Activated CD8-positive, alpha-beta T cell treated with anti-CD3 and anti-CD28 coated beads for 36 hours (primary cell): ENCODE measurements around the gene JOSD1. TPM values are rescaled to one million over a fixed set of nuclear protein-coding genes. Genes with fewer than 3 reads are reported as not detected.

Source experiments
- ATAC-seq: fragments of 200-7000 bp; cut with Tn5 transposase; one replicate; pipeline ENCODE4 v1.10.0; 2021; ENCODE audit warnings: mild to moderate bottlenecking, moderate library complexity
- CTCF ChIA-PET: fragments of 350-600 bp; sonication (Branson Sonifier 250); formaldehyde crosslinking; loops from one replicate; lab custom pipeline; 2021; ENCODE audit warnings: antibody characterized with exemption; lab: Charles Lee
- POLR2A ChIA-PET: fragments of 350-600 bp; sonication (Branson Sonifier 250); formaldehyde crosslinking; loops from one replicate; lab custom pipeline; 2021; ENCODE audit warnings: antibody characterized with exemption; lab: Charles Lee
- DNase-seq: peaks from one replicate; pipeline ENCODE4 v3.0.0-alpha.2; 2020
- H3K27ac Mint-ChIP-seq: one replicate; pipeline ENCODE4 v1.8.0; 2021; ENCODE audit warnings: mild to moderate bottlenecking, mixed read lengths
- H3K27me3 Mint-ChIP-seq: one replicate; pipeline ENCODE4 v1.8.0; 2021; ENCODE audit warnings: mixed read lengths
- H3K36me3 Mint-ChIP-seq: one replicate; pipeline ENCODE4 v1.8.0; 2021; ENCODE audit warnings: low read depth, mixed read lengths
- H3K4me1 Mint-ChIP-seq: one replicate; pipeline ENCODE4 v1.8.0; 2021; ENCODE audit warnings: low read depth, mixed read lengths
- H3K4me3 Mint-ChIP-seq: one replicate; pipeline ENCODE4 v1.8.0; 2021; ENCODE audit warnings: mild to moderate bottlenecking, moderate library complexity, mixed read lengths
- H3K9me3 Mint-ChIP-seq: one replicate; pipeline ENCODE4 v1.8.0; 2021; ENCODE audit warnings: mixed read lengths
- CTCF ChIP-seq: fragments of 200-600 bp; IDR thresholded peaks from one replicate; pipeline ENCODE4 v1.8.0; 2022; ENCODE audit warnings: antibody characterized with exemption, mild to moderate bottlenecking
- intact Hi-C: fragments of 100-400 bp; cut with micrococcal nuclease; formaldehyde crosslinking; loops from one replicate; pipeline ENCODE4 v1.10.0; 2022
- total RNA-seq, 2 experiments: library from RNA; stranded (reverse); gene quantifications; one replicate each; pipeline ENCODE4 v1.2.3, GENCODE V29; 2021

Gene JOSD1
- total RNA-seq, 2 experiments from 2014 or later = 84.7 to 88.1 TPM

GRCh38 chr22:38737302-38738060 lies 36.7 kb upstream of the JOSD1 start:
- Mint-ChIP-seq H3K36me3 (peaks cover 59% of the 10 kb centered on the region), H3K27me3 (no peaks in the 10 kb centered on the region), H3K4me3 (no peak overlapping the region), H3K27ac (peak overlapping the region; percentile 85), H3K9me3 (no peaks in the 10 kb centered on the region), H3K4me1 (peaks cover 44% of the 10 kb centered on the region)
- CTCF ChIA-PET = interaction anchor here (1.5 to 6.2 kb wide), 2 partner anchors 10 to 16 kb away, joined by 3 to 73 read pairs; no protein-coding TSS in a partner anchor
- POLR2A ChIA-PET = interaction anchor here (0.9 to 41.0 kb wide), 3 partner anchors 4 to 121 kb away, joined by 3 to 905 read pairs (median 905); partner anchors contain the start of genes GTPBP1 and SUN2
- ATAC-seq (no peak), DNase-seq (no peak)
- intact Hi-C loops = no loop called here
- no peak for TF ChIP-seq CTCF

- H3K4me1 Mint-ChIP-seq = peaks cover 42% of the 10 kb centered on the region
- ChIA-PET CTCF (interaction anchor here (1.0 to 6.2 kb wide), 4 partner anchors 14 to 30 kb away, joined by 3 to 73 read pairs (median 22); no protein-coding TSS in a partner anchor), POLR2A (interaction anchor here (40.0 to 41.0 kb wide), 2 partner anchors 6 to 12 kb away, joined by 905 read pairs; partner anchors contain the start of genes GTPBP1 and SUN2)
- no peak overlapping the region for H3K4me3 Mint-ChIP-seq
- ATAC-seq (peak; percentile 7), DNase-seq (peak; percentile 34)
- intact Hi-C loops = no loop called here
- no peak for TF ChIP-seq CTCF
- H3K27me3 Mint-ChIP-seq = no peaks in the 10 kb centered on the region
- peaks cover 50% of the 10 kb centered on the region for H3K36me3 Mint-ChIP-seq
- peak overlapping the region; percentile 85 for H3K27ac Mint-ChIP-seq
- H3K9me3 Mint-ChIP-seq = no peaks in the 10 kb centered on the region
Measured at GRCh38 chr22:38736257-38736570, 35.5 kb upstream of the JOSD1 start.

GRCh38 chr22:38735465-38736256 lies 34.9 kb upstream of the JOSD1 start:
- no peak for TF ChIP-seq CTCF
- ATAC-seq = peak; percentile 37
- ChIA-PET CTCF (interaction anchor here (1.0 to 6.2 kb wide), 6 partner anchors 7 to 30 kb away, joined by 3 to 73 read pairs (median 26); no protein-coding TSS in a partner anchor), POLR2A (interaction anchor here (0.7 to 41.0 kb wide), 3 partner anchors 6 to 254 kb away, joined by 3 to 905 read pairs (median 905); partner anchors contain the start of genes GTPBP1 and SUN2)
- intact Hi-C loops = no loop called here
- DNase-seq = no peak
- peaks cover 48% of the 10 kb centered on the region for H3K36me3 Mint-ChIP-seq
- H3K27ac Mint-ChIP-seq = peak overlapping the region; percentile 85
- peaks cover 42% of the 10 kb centered on the region for H3K4me1 Mint-ChIP-seq
- no peaks in the 10 kb centered on the region for H3K27me3 Mint-ChIP-seq
- no peak overlapping the region for H3K4me3 Mint-ChIP-seq
- H3K9me3 Mint-ChIP-seq = no peaks in the 10 kb centered on the region

GRCh38 chr22:38735126-38735464 lies 34.4 kb upstream of the JOSD1 start:
- ATAC-seq = no peak
- ChIA-PET CTCF (interaction anchor here (1.2 to 6.2 kb wide), 7 partner anchors 7 to 108 kb away, joined by 3 to 73 read pairs (median 18); no protein-coding TSS in a partner anchor), POLR2A (interaction anchor here (0.7 to 41.0 kb wide), 4 partner anchors 7 to 254 kb away, joined by 3 to 905 read pairs (median 454); partner anchors contain the start of genes GTPBP1 and SUN2)
- Mint-ChIP-seq H3K27me3 (no peaks in the 10 kb centered on the region), H3K4me3 (no peak overlapping the region), H3K36me3 (peaks cover 48% of the 10 kb centered on the region), H3K4me1 (peaks cover 42% of the 10 kb centered on the region), H3K27ac (peak overlapping the region; percentile 85), H3K9me3 (no peaks in the 10 kb centered on the region)
- no peak for DNase-seq
- no peak for TF ChIP-seq CTCF
- intact Hi-C loops = no loop called here
